HepG2 (cell line): ENCODE data around the gene CCNB1IP1. TPM values are rescaled to one million over a fixed set of nuclear protein-coding genes. Genes with fewer than 3 reads are reported as not detected.

Source experiments
- ATAC-seq: fragments of 200-7000 bp; cut with Tn5 transposase; 3 replicates; pipeline ENCODE4 v1.9.1; 2020; ENCODE audit warnings: mild to moderate bottlenecking, moderate library complexity
- BruUV-seq: library from RNA; stranded (reverse); fragments of 400-500 nt; replicated peaks from 2 replicates; lab custom pipeline; 2021; lab: Mats Ljungman, UMichigan
- CTCF ChIA-PET: fragments of 300-600 bp; formaldehyde crosslinking; extraction: SDS; loops from one replicate; lab custom pipeline; 2021; ENCODE audit warnings: low total read pairs, inconsistent platforms, low intra/inter-chr PET ratio; lab: Yijun Ruan, JAX
- POLR2A ChIA-PET: fragments of 350-600 bp; sonication (Branson Sonifier 250); formaldehyde crosslinking; loops from one replicate; lab custom pipeline; 2020; ENCODE audit warnings: antibody characterized with exemption, inconsistent platforms; lab: Yijun Ruan, JAX
- DNase-seq: peaks from one replicate; pipeline ENCODE4 v3.0.0-alpha.2; 2015; ENCODE audit warnings: low spot score
- FAIRE-seq: peaks from 3 replicates; lab custom pipeline; 2011; peaks lifted over from hg19 to GRCh38; lab: Jason Lieb, UNC
- H2AFZ ChIP-seq: one replicate; pipeline ENCODE4 v1.6.1; 2011; ENCODE audit warnings: low read length, inconsistent platforms
- H3K27ac ChIP-seq: fragments of 300-600 bp; 3 replicates; pipeline ENCODE4 v1.8.0; 2011; ENCODE audit warnings: mixed run types, mild to moderate bottlenecking, mixed read lengths, low read length, inconsistent platforms; ENCODE audit not compliant: insufficient read depth; ENCODE audit errors: extremely low read length
- H3K27me3 ChIP-seq, 2 experiments: fragments of 200-600 bp in 1 of 2; 2 replicates in 1 of 2; 3 replicates in 1 of 2; pipeline versions ENCODE4 v1.6.0 to v1.8.0; 2011; ENCODE audit warnings: low read length in 2 of 2, mild to moderate bottlenecking in 2 of 2, moderate library complexity in 2 of 2, inconsistent platforms in 1 of 2; ENCODE audit not compliant: insufficient read depth in 2 of 2, control insufficient read depth in 1 of 2
- H3K36me3 ChIP-seq, 2 experiments: fragments of 200-600 bp in 1 of 2; replicated peaks in 1 of 2; 2 replicates in 1 of 2; 3 replicates in 1 of 2; pipeline versions ENCODE4 v1.5.1 to v1.8.0; 2011; ENCODE audit warnings: low read length in 2 of 2, inconsistent platforms in 1 of 2; ENCODE audit not compliant: insufficient read depth in 2 of 2, control insufficient read depth in 1 of 2
- H3K4me1 ChIP-seq: 2 replicates; pipeline ENCODE4 v1.5.1; 2012; ENCODE audit warnings: low read length, inconsistent platforms; ENCODE audit not compliant: insufficient read depth
- H3K4me2 ChIP-seq: 2 replicates; pipeline ENCODE4 v1.6.0; 2011; ENCODE audit warnings: low read depth, low read length, inconsistent platforms
- H3K4me3 ChIP-seq, 3 experiments: fragments of 200-600 bp in 1 of 3; sonication (generic), shearing (Covaris generic) in 1 of 3; replicated peaks in 1 of 3; 2 replicates each; pipeline ENCODE4 v1.5.1; 2011 to 2016; ENCODE audit warnings: low read length in 3 of 3, inconsistent platforms in 2 of 3, low read depth in 2 of 3, mild to moderate bottlenecking in 2 of 3, control low read depth in 1 of 3, mixed read lengths in 1 of 3; ENCODE audit not compliant: insufficient read depth in 1 of 3
- H3K79me2 ChIP-seq: one replicate; pipeline ENCODE4 v1.6.1; 2011; ENCODE audit warnings: low read length, inconsistent platforms; ENCODE audit not compliant: insufficient read depth
- H3K9ac ChIP-seq: 2 replicates; pipeline ENCODE4 v1.6.0; 2011; ENCODE audit warnings: mild to moderate bottlenecking, low read depth, low read length, inconsistent platforms; ENCODE audit not compliant: insufficient read depth
- H3K9me3 ChIP-seq: 2 replicates; pipeline ENCODE4 v1.5.1; 2012; ENCODE audit warnings: mild to moderate bottlenecking, low read length
- H4K20me1 ChIP-seq: 2 replicates; pipeline ENCODE4 v1.6.0; 2011; ENCODE audit warnings: inconsistent platforms, mild to moderate bottlenecking, low read length, moderate library complexity; ENCODE audit not compliant: insufficient read depth
- EP300 ChIP-seq, 3 experiments: sonication (generic) in 1 of 3; formaldehyde crosslinking in 1 of 3; IDR thresholded peaks; 2 replicates each; pipeline versions ENCODE4 v1.5.1 to v1.6.1; 2011 to 2020; ENCODE audit warnings: low read depth in 2 of 3, low read length in 2 of 3, borderline replicate concordance in 1 of 3, improper control_type of control experiment in 1 of 3, mild to moderate bottlenecking in 1 of 3, missing genetic modification reagents in 1 of 3, moderate library complexity in 1 of 3
- NFYC ChIP-seq: IDR thresholded peaks from 2 replicates; pipeline ENCODE4 v1.6.1; 2016; ENCODE audit warnings: missing genetic modification reagents, missing compliant biosample characterization
- RCOR2 ChIP-seq: IDR thresholded peaks from 2 replicates; pipeline ENCODE4 v1.6.1; 2016; ENCODE audit warnings: missing biosample characterization, missing genetic modification reagents
- SOX13 ChIP-seq, 3 experiments: fragments of 450-650 bp in 1 of 3; sonication (generic) in 1 of 3; formaldehyde crosslinking in 1 of 3; IDR thresholded peaks in 2 of 3; conservative IDR thresholded peaks in 1 of 3; 2 replicates each; pipeline versions ENCODE4 v1.5.0 to v1.6.1; 2016 to 2020; ENCODE audit warnings: antibody characterized with exemption in 1 of 3, mild to moderate bottlenecking in 1 of 3, missing compliant biosample characterization in 1 of 3, missing genetic modification reagents in 1 of 3, moderate library complexity in 1 of 3
- SOX5 ChIP-seq: IDR thresholded peaks from 2 replicates; pipeline ENCODE4 v1.6.1; 2016; ENCODE audit warnings: borderline replicate concordance
- TFE3 ChIP-seq: IDR thresholded peaks from 2 replicates; pipeline ENCODE4 v1.6.1; 2016
- YEATS4 ChIP-seq: sonication (generic); formaldehyde crosslinking; IDR thresholded peaks from 2 replicates; pipeline ENCODE4 v1.4.0; 2020; ENCODE audit warnings: missing genetic modification reagents, borderline replicate concordance
- ZFP41 ChIP-seq: sonication (generic); formaldehyde crosslinking; IDR thresholded peaks from 2 replicates; pipeline ENCODE4 v1.4.0; 2020; ENCODE audit warnings: mild to moderate bottlenecking, missing genetic modification reagents, borderline replicate concordance
- ZFP90 ChIP-seq: sonication (generic); formaldehyde crosslinking; IDR thresholded peaks from 2 replicates; pipeline ENCODE4 v1.8.0; 2022; ENCODE audit warnings: missing genetic modification reagents, mild to moderate bottlenecking, inconsistent platforms, borderline replicate concordance
- ZNF564 ChIP-seq: sonication (generic); formaldehyde crosslinking; IDR thresholded peaks from 2 replicates; pipeline ENCODE4 v1.8.1; 2023; ENCODE audit warnings: mild to moderate bottlenecking, missing genetic modification reagents
- ZNF570 ChIP-seq: sonication (generic); formaldehyde crosslinking; IDR thresholded peaks from 2 replicates; pipeline ENCODE4 v1.4.0; 2020; ENCODE audit warnings: mild to moderate bottlenecking, missing genetic modification reagents, borderline replicate concordance
- ZNF577 ChIP-seq: sonication (generic); formaldehyde crosslinking; IDR thresholded peaks from 2 replicates; pipeline ENCODE4 v1.4.0; 2020; ENCODE audit warnings: mild to moderate bottlenecking, low read depth, missing genetic modification reagents, borderline replicate concordance
- ZNF768 ChIP-seq: sonication (generic); formaldehyde crosslinking; IDR thresholded peaks from 2 replicates; pipeline ENCODE4 v1.4.0; 2020; ENCODE audit warnings: missing genetic modification reagents
- ZNF775 ChIP-seq: sonication (generic); formaldehyde crosslinking; IDR thresholded peaks from 2 replicates; pipeline ENCODE4 v1.4.0; 2020; ENCODE audit warnings: missing genetic modification reagents, mild to moderate bottlenecking, moderate library complexity, borderline replicate concordance
- WGBS: methylation state at CpG from one replicate; pipeline ENCODE4 v1.1.6; 2017; ENCODE audit warnings: low lambda C conversion rate; 5-methylcytosine and 5-hydroxymethylcytosine counted together
- in situ Hi-C: cut with HindIII; loops from 2 replicates; pipeline ENCODE4 v1.10.0; 2017; ENCODE audit warnings: low pct_unique_long_range_greater_than_20kb; ENCODE audit not compliant: extremely low pct_ligation_motif_present
- intact Hi-C: fragments of 100-400 bp; cut with micrococcal nuclease; formaldehyde crosslinking; loops from one replicate; pipeline ENCODE4 v1.10.0; 2022; ENCODE audit not compliant: unreplicated experiment
- polyA plus RNA-seq, 8 experiments: library from polyadenylated mRNA; depleted of rRNA in 3 of 8; stranded (reverse) in 7 of 8; unstranded in 1 of 8; fragments of >200 nt; fragmentation: Illumina TruSeq in 4 of 8; extraction: Trizol in 4 of 8; gene quantifications; 2 replicates each; pipeline versions ENCODE4 v1.2.1 to v1.2.3, GENCODE V29; 2011 to 2016; ENCODE audit warnings: low read depth in 4 of 8, missing spikeins in 1 of 8, mixed read lengths in 1 of 8; ENCODE audit not compliant: insufficient read depth in 1 of 8
- total RNA-seq, 5 experiments: library from RNA; depleted of rRNA; stranded (reverse); fragments of >200 nt; fragmentation: Illumina TruSeq; extraction: Trizol; gene quantifications; 2 replicates each; pipeline ENCODE4 v1.2.3, GENCODE V29; 2016; ENCODE audit warnings: low read depth in 1 of 5
- TF ChIP-seq, protein P1 (sequence below), 2 experiments: sonication (generic) in 1 of 2; formaldehyde crosslinking in 1 of 2; IDR thresholded peaks; 2 replicates each; pipeline versions ENCODE4 v1.5.1 to v1.6.1; 2011 to 2020; ENCODE audit warnings: borderline replicate concordance in 1 of 2, low read depth in 1 of 2, low read length in 1 of 2, mild to moderate bottlenecking in 1 of 2, missing genetic modification reagents in 1 of 2, moderate library complexity in 1 of 2

The CCNB1IP1 gene
- total and polyA plus RNA-seq, 2 of the 13 experiments (the other 11 are each of a cell fraction or from before 2014, with no cell fraction given) = 98.3 to 125 TPM

DNA sequence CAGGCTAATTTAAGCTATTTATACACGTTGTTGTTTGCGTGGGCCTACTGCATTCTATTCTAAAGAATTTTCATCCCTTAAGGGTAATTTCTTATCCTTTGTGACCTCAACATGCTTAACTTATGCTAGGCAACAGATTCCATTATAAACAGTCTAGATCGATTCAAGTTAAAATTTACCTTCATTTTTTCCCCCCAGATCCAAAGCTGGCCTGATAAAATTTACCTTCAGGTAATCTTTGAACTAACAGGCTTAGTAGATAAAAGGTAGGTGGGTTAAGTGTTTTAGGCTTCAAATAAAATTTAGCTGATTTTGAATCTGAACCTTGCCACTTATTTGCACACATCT is 389 bp upstream of the CCNB1IP1 start:
- ATAC-seq (peak; percentile 67), FAIRE-seq (no peak), DNase-seq (no peak)
- H2AFZ ChIP-seq = peak overlapping the region; percentile 21
- peaks cover 0 to 7% of the 10 kb centered on the region in 2 experiments; a peak in 2 of 5 replicates for H3K36me3 ChIP-seq
- 0% methylated on average over 3 of the region's 3 CpGs for WGBS
- CTCF ChIA-PET = no interaction called here
- no peaks in the 10 kb centered on the region for H3K9me3 ChIP-seq
- peak overlapping the region; percentile 78 for H3K4me2 ChIP-seq
- intact Hi-C loops = loop anchor here (1.0 to 2.0 kb wide), 5 partner anchors 10 to 354 kb away; partner anchors contain the start of genes APEX1, OSGEP and PARP2
- in situ Hi-C loops = loop anchor here (25.0 kb wide), 2 partner anchors 129 to 654 kb away; partner anchors contain the start of genes APEX1, METTL17, OSGEP and PIP4P1
- POLR2A ChIA-PET = interaction anchor here (1.2 to 9.8 kb wide), 3 partner anchors 9 to 280 kb away, joined by 5 to 139 read pairs (median 5); partner anchors contain the start of genes PARP2 and PIP4P1
- peak overlapping the region; percentile 82; the same call in 1 of the 2 replicates for H3K9ac ChIP-seq
- BruUV-seq = no TSS peak
- peak overlapping the region; percentile 79 for H3K27ac ChIP-seq
- peak overlapping the region; percentile 59 to 78 (median 75); a peak in 4 of 6 replicates for H3K4me3 ChIP-seq
- no peaks in the 10 kb centered on the region; a peak in 1 of 5 replicates for H3K27me3 ChIP-seq
- peaks cover 53% of the 10 kb centered on the region for H3K4me1 ChIP-seq
- peaks cover 17% of the 10 kb centered on the region for H4K20me1 ChIP-seq
- H3K79me2 ChIP-seq = peaks cover 44% of the 10 kb centered on the region
- TF ChIP-seq SOX5 (CRISPR knock-in tag) (no peak), ZNF577 (no peak), EP300 (IDR thresholded peaks at IDR 0.05; ENCODE audit: low read depth in 2 of 2, low read length in 2 of 2) (0 out of 4 replicates have a peak, but pooled peaks of 1 of the 2 experiments have one; percentile 23), EP300 (CRISPR knock-in tag; IDR thresholded peaks at IDR 0.05; ENCODE audit: borderline replicate concordance) (no peak), ZFP90 (0 out of 2 replicates have a peak, but pooled peaks have one; percentile 17), ZNF768 (CRISPR knock-in tag) (no peak), RCOR2 (CRISPR knock-in tag) (0 out of 2 replicates have a peak, but pooled peaks have one; percentile 37), ZNF570 (CRISPR knock-in tag) (no peak), TFE3 (CRISPR knock-in tag) (no peak), SOX13 (IDR thresholded peaks at IDR 0.05) (no peak), SOX13 (CRISPR knock-in tag; conservative IDR thresholded peaks at IDR 0.05 in 1 of 2, IDR thresholded peaks at IDR 0.05 in 1 of 2) (0 out of 4 replicates have a peak, but pooled peaks of 1 of the 2 experiments have one; percentile 12), ZNF564 (CRISPR knock-in tag) (no peak), NFYC (no peak), ZFP41 (no peak), YEATS4 (CRISPR knock-in tag) (0 out of 2 replicates have a peak, but pooled peaks have one; percentile 5), ZNF775 (CRISPR knock-in tag) (no peak)
- TF ChIP-seq, protein P1, sequence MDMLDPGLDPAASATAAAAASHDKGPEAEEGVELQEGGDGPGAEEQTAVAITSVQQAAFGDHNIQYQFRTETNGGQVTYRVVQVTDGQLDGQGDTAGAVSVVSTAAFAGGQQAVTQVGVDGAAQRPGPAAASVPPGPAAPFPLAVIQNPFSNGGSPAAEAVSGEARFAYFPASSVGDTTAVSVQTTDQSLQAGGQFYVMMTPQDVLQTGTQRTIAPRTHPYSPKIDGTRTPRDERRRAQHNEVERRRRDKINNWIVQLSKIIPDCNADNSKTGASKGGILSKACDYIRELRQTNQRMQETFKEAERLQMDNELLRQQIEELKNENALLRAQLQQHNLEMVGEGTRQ (IDR thresholded peaks at IDR 0.05; ENCODE audit: low read depth, low read length) = no peak
- TF ChIP-seq, protein P1 (CRISPR knock-in tag; IDR thresholded peaks at IDR 0.05; ENCODE audit: borderline replicate concordance) = peak; percentile 9; the same call in 1 of the 2 replicates
